WTC11 (cell line): Measurements from ENCODE around the gene KARS1. TPM values are rescaled to one million over a fixed set of nuclear protein-coding genes. Genes with fewer than 3 reads are reported as not detected.

Experiments used
- ATAC-seq: fragments of 200-7000 bp; cut with Tn5 transposase; 2 replicates; pipeline ENCODE4 v1.10.0; 2021; ENCODE audit warnings: mild to moderate bottlenecking, moderate library complexity
- CTCF ChIA-PET: fragments of 300-600 bp; sonication (Branson Sonifier 250); formaldehyde crosslinking; loops from one replicate; lab custom pipeline; 2021; ENCODE audit warnings: antibody characterized with exemption; lab: Charles Lee
- POLR2A ChIA-PET: fragments of 350-600 bp; sonication (Branson Sonifier 250); formaldehyde crosslinking; loops from one replicate; lab custom pipeline; 2021; ENCODE audit warnings: antibody characterized with exemption; lab: Charles Lee
- DNase-seq: peaks from one replicate; pipeline ENCODE4 v3.0.0; 2021; ENCODE audit warnings: low spot score
- H3K27ac Mint-ChIP-seq: 2 replicates; pipeline ENCODE4 v1.8.0; 2021; ENCODE audit warnings: mixed read lengths
- H3K27me3 Mint-ChIP-seq: 2 replicates; pipeline ENCODE4 v1.8.0; 2021; ENCODE audit warnings: low read depth, mild to moderate bottlenecking, moderate library complexity, mixed read lengths
- H3K36me3 Mint-ChIP-seq: 2 replicates; pipeline ENCODE4 v1.8.0; 2021; ENCODE audit warnings: mixed read lengths
- H3K4me1 Mint-ChIP-seq: 2 replicates; pipeline ENCODE4 v1.8.0; 2022; ENCODE audit warnings: mixed read lengths
- H3K4me3 Mint-ChIP-seq: 2 replicates; pipeline ENCODE4 v1.8.0; 2021; ENCODE audit warnings: mild to moderate bottlenecking, moderate library complexity, mixed read lengths
- H3K9me3 Mint-ChIP-seq: 2 replicates; pipeline ENCODE4 v1.8.0; 2021; ENCODE audit warnings: mixed read lengths
- CTCF ChIP-seq: fragments of 200-600 bp; IDR thresholded peaks from 2 replicates; pipeline ENCODE4 v1.8.0; 2022; ENCODE audit warnings: antibody characterized with exemption
- E2F4 ChIP-seq: sonication (generic); formaldehyde crosslinking; IDR thresholded peaks from 2 replicates; pipeline ENCODE4 v1.8.1; 2022; ENCODE audit warnings: low read depth, mild to moderate bottlenecking, moderate library complexity, missing genetic modification reagents, borderline replicate concordance
- ELF4 ChIP-seq: sonication (generic); formaldehyde crosslinking; IDR thresholded peaks from 2 replicates; pipeline ENCODE4 v1.8.1; 2022; ENCODE audit warnings: low read depth, mild to moderate bottlenecking, moderate library complexity, missing genetic modification reagents
- ERG ChIP-seq: fragments of 250-450 bp; sonication (Bioruptor Pico); IDR thresholded peaks from 2 replicates; pipeline ENCODE4 v1.8.0; 2021; ENCODE audit warnings: mild to moderate bottlenecking
- ESRRA ChIP-seq: sonication (generic); formaldehyde crosslinking; IDR thresholded peaks from 2 replicates; pipeline ENCODE4 v1.8.1; 2022; ENCODE audit warnings: mild to moderate bottlenecking, missing genetic modification reagents, borderline replicate concordance
- ETV6 ChIP-seq: sonication (generic); formaldehyde crosslinking; IDR thresholded peaks from 2 replicates; pipeline ENCODE4 v1.8.1; 2022; ENCODE audit warnings: mild to moderate bottlenecking, missing genetic modification reagents
- GRHL2 ChIP-seq: fragments of 250-450 bp; sonication (Bioruptor Pico); IDR thresholded peaks from 2 replicates; pipeline ENCODE4 v1.8.0; 2022; ENCODE audit warnings: mild to moderate bottlenecking, moderate library complexity; ENCODE audit not compliant: insufficient replicate concordance, severe bottlenecking
- IRF2 ChIP-seq: sonication (generic); formaldehyde crosslinking; IDR thresholded peaks from 2 replicates; pipeline ENCODE4 v1.8.0; 2022; ENCODE audit warnings: low read depth, missing genetic modification reagents, borderline replicate concordance
- JUN ChIP-seq: sonication (generic); formaldehyde crosslinking; IDR thresholded peaks from 2 replicates; pipeline ENCODE4 v1.8.0; 2023; ENCODE audit warnings: mild to moderate bottlenecking, missing genetic modification reagents
- MAX ChIP-seq: sonication (generic); formaldehyde crosslinking; IDR thresholded peaks from 2 replicates; pipeline ENCODE4 v1.8.0; 2022; ENCODE audit warnings: mild to moderate bottlenecking, missing genetic modification reagents
- MLX ChIP-seq: sonication (generic); formaldehyde crosslinking; IDR thresholded peaks from 2 replicates; pipeline ENCODE4 v1.8.1; 2023; ENCODE audit warnings: mild to moderate bottlenecking, missing genetic modification reagents, moderate library complexity
- NR2C2 ChIP-seq: sonication (generic); formaldehyde crosslinking; IDR thresholded peaks from 2 replicates; pipeline ENCODE4 v1.8.0; 2022; ENCODE audit warnings: mild to moderate bottlenecking, missing genetic modification reagents
- NR3C1 ChIP-seq: sonication (generic); formaldehyde crosslinking; conservative IDR thresholded peaks from 2 replicates; pipeline ENCODE4 v1.8.1; 2023; ENCODE audit warnings: low read depth, mild to moderate bottlenecking, missing genetic modification reagents
- RELA ChIP-seq: sonication (generic); formaldehyde crosslinking; IDR thresholded peaks from 2 replicates; pipeline ENCODE4 v1.8.1; 2022; ENCODE audit warnings: missing genetic modification reagents, mild to moderate bottlenecking, borderline replicate concordance
- RORB ChIP-seq: fragments of 250-450 bp; sonication (Bioruptor Pico); IDR thresholded peaks from 2 replicates; pipeline ENCODE4 v1.9.0; 2021; ENCODE audit warnings: mild to moderate bottlenecking
- SMAD4 ChIP-seq: sonication (generic); formaldehyde crosslinking; IDR thresholded peaks from 2 replicates; pipeline ENCODE4 v1.8.0; 2022; ENCODE audit warnings: mild to moderate bottlenecking, missing genetic modification reagents
- TCF7 ChIP-seq: sonication (generic); formaldehyde crosslinking; IDR thresholded peaks from 2 replicates; pipeline ENCODE4 v1.8.0; 2022; ENCODE audit warnings: mild to moderate bottlenecking, low read depth, missing genetic modification reagents, moderate library complexity
- TEAD1 ChIP-seq: sonication (generic); formaldehyde crosslinking; IDR thresholded peaks from 2 replicates; pipeline ENCODE4 v1.8.0; 2022; ENCODE audit warnings: mild to moderate bottlenecking, missing genetic modification reagents
- ZNF121 ChIP-seq: sonication (generic); formaldehyde crosslinking; IDR thresholded peaks from 2 replicates; pipeline ENCODE4 v1.8.0; 2023; ENCODE audit warnings: missing genetic modification reagents
- total RNA-seq: library from RNA; stranded (reverse); gene quantifications from 3 replicates; pipeline ENCODE4 v1.2.3, GENCODE V29; 2021
- TF ChIP-seq, protein P1 (sequence below): sonication (generic); formaldehyde crosslinking; IDR thresholded peaks from 2 replicates; pipeline ENCODE4 v1.8.0; 2022; ENCODE audit warnings: mild to moderate bottlenecking, missing genetic modification reagents
- TF ChIP-seq, protein P2 (sequence below): fragments of 250-450 bp; sonication (Bioruptor Pico); IDR thresholded peaks from 2 replicates; pipeline ENCODE4 v1.9.0; 2021; ENCODE audit warnings: mild to moderate bottlenecking
- TF ChIP-seq, protein P3 (sequence below): sonication (generic); formaldehyde crosslinking; IDR thresholded peaks from 2 replicates; pipeline ENCODE4 v1.8.1; 2023; ENCODE audit warnings: mild to moderate bottlenecking, missing genetic modification reagents

The KARS1 gene
- total RNA-seq, 1 experiment from 2014 or later: 199 TPM

GRCh38 chr16:75599452-75600277, 47.8 kb downstream of the KARS1 start:
- H3K36me3 Mint-ChIP-seq: peaks cover 63% of the 10 kb centered on the region
- no peak overlapping the region for H3K4me3 Mint-ChIP-seq
- H3K27ac Mint-ChIP-seq: no peak overlapping the region; the same call in 1 of the 2 replicates
- H3K9me3 Mint-ChIP-seq: peaks cover 30% of the 10 kb centered on the region
- ChIA-PET CTCF (no interaction called here), POLR2A (no interaction called here)
- no peaks in the 10 kb centered on the region for H3K27me3 Mint-ChIP-seq
- TF ChIP-seq ELF4 (no peak), IRF2 (CRISPR knock-in tag) (no peak), E2F4 (CRISPR knock-in tag) (no peak), GRHL2 (no peak), TEAD1 (CRISPR knock-in tag) (no peak), RELA (CRISPR knock-in tag) (no peak), CTCF (no peak), RORB (CRISPR knock-in tag) (no peak), ZNF121 (CRISPR knock-in tag) (no peak), ETV6 (CRISPR knock-in tag) (no peak)
- no peak for DNase-seq
- ATAC-seq: no peak
- peaks cover 9% of the 10 kb centered on the region for H3K4me1 Mint-ChIP-seq

DNA sequence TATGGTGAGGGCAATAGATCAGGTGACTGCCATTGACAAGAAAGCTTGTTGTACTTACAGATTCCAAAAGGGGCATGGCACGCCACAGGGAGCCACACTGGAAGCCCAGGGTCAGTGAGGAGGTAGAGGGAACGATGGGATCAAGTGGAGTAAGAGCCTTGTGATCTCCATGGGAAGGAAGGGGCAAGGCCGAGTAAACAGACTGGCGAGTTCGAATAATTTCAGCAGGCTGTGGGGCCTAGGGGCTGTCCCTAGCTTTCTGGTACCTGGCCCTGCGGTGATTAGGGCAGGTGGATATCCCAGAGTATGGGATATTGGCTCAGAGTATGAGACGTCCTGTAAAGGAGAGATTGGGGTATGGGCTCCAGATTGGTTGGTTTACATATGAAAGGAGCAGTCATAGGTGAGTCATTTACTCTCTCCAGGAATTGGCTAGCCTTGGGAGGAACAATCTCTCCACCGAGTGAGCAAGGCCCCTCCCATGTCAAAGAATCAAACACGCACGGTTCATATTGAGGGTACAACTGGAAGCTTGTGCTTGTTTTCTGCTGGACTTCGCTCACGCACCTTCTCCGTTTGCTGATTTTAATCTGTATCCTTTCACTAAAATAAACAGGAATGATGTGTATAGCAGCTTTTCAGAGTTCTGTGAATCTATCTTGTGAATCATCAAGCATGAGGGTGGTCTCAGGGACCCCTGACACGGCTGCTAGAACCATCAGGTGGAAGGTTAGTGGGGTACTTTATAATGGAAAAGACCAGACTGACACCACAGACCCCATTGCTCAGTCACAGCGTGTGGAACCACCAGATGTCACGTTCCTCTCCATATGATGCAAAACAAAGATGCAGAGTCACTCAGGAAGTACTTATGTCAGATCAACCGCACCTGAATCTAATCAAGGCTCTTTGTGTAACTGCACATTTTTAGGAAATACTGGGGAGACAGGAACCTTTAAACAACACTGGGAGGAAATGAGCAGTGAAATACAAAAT, 53.3 kb downstream of the KARS1 start:
- H3K4me3 Mint-ChIP-seq: peak overlapping the region; percentile 48
- DNase-seq (peak; percentile 44), ATAC-seq (peak; percentile 96)
- ChIA-PET POLR2A (interaction anchor here (0.6 kb wide), 1 partner anchor 138 kb away, joined by 5 read pairs; no protein-coding TSS in a partner anchor), CTCF (interaction anchor here (0.5 to 1.0 kb wide), 3 partner anchors 29 to 79 kb away, joined by 3 to 4 read pairs (median 3); partner anchors contain the start of gene ADAT1)
- H3K4me1 Mint-ChIP-seq: peaks cover 48% of the 10 kb centered on the region
- H3K27me3 Mint-ChIP-seq: no peaks in the 10 kb centered on the region
- H3K27ac Mint-ChIP-seq: peak overlapping the region; percentile 84
- H3K9me3 Mint-ChIP-seq: peaks cover 10% of the 10 kb centered on the region
- peaks cover 18% of the 10 kb centered on the region for H3K36me3 Mint-ChIP-seq
- TF ChIP-seq MLX (CRISPR knock-in tag) (no peak), TEAD1 (CRISPR knock-in tag) (peak; percentile 56; the same call in 1 of the 2 replicates), ERG (CRISPR knock-in tag) (no peak), SMAD4 (no peak), MAX (CRISPR knock-in tag) (0 out of 2 replicates have a peak, but pooled peaks have one; percentile 39), TCF7 (no peak), ESRRA (no peak), JUN (CRISPR knock-in tag) (no peak), NR3C1 (CRISPR knock-in tag) (no peak), NR2C2 (CRISPR knock-in tag) (no peak)
- TF ChIP-seq, protein P1, sequence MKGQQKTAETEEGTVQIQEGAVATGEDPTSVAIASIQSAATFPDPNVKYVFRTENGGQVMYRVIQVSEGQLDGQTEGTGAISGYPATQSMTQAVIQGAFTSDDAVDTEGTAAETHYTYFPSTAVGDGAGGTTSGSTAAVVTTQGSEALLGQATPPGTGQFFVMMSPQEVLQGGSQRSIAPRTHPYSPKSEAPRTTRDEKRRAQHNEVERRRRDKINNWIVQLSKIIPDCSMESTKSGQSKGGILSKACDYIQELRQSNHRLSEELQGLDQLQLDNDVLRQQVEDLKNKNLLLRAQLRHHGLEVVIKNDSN (CRISPR knock-in tag): no peak
- TF ChIP-seq, protein P2, sequence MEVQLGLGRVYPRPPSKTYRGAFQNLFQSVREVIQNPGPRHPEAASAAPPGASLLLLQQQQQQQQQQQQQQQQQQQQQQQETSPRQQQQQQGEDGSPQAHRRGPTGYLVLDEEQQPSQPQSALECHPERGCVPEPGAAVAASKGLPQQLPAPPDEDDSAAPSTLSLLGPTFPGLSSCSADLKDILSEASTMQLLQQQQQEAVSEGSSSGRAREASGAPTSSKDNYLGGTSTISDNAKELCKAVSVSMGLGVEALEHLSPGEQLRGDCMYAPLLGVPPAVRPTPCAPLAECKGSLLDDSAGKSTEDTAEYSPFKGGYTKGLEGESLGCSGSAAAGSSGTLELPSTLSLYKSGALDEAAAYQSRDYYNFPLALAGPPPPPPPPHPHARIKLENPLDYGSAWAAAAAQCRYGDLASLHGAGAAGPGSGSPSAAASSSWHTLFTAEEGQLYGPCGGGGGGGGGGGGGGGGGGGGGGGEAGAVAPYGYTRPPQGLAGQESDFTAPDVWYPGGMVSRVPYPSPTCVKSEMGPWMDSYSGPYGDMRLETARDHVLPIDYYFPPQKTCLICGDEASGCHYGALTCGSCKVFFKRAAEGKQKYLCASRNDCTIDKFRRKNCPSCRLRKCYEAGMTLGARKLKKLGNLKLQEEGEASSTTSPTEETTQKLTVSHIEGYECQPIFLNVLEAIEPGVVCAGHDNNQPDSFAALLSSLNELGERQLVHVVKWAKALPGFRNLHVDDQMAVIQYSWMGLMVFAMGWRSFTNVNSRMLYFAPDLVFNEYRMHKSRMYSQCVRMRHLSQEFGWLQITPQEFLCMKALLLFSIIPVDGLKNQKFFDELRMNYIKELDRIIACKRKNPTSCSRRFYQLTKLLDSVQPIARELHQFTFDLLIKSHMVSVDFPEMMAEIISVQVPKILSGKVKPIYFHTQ (CRISPR knock-in tag): no peak
- TF ChIP-seq, protein P3, sequence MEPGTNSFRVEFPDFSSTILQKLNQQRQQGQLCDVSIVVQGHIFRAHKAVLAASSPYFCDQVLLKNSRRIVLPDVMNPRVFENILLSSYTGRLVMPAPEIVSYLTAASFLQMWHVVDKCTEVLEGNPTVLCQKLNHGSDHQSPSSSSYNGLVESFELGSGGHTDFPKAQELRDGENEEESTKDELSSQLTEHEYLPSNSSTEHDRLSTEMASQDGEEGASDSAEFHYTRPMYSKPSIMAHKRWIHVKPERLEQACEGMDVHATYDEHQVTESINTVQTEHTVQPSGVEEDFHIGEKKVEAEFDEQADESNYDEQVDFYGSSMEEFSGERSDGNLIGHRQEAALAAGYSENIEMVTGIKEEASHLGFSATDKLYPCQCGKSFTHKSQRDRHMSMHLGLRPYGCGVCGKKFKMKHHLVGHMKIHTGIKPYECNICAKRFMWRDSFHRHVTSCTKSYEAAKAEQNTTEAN (CRISPR knock-in tag): no peak
